Tibial nerve (tissue), 4 donors: ENCODE results near the gene RPL18. TPM values are rescaled to one million over a fixed set of nuclear protein-coding genes. Genes with fewer than 3 reads are reported as not detected.

Source experiments
- DNase-seq, 2 donors: peaks; one replicate each; pipeline ENCODE4 v3.0.0-alpha.2; 2019; ENCODE audit warnings: low spot score in 2 of 2
- H3K27ac ChIP-seq, 4 donors: fragments of 200-600 bp; sonication (generic) in 3 of 4; one replicate each; pipeline ENCODE4 v1.5.1; 2017 to 2019; ENCODE audit warnings: mild to moderate bottlenecking in 1 of 4
- H3K27me3 ChIP-seq, 2 donors: fragments of 200-600 bp; sonication (generic) in 1 of 2; one replicate each; pipeline versions ENCODE4 v1.5.1 to v1.6.0; 2017 to 2019
- H3K36me3 ChIP-seq, 3 donors: fragments of 200-600 bp; sonication (generic); one replicate each; pipeline ENCODE4 v1.5.1; 2018 to 2019
- H3K4me1 ChIP-seq, 4 donors: fragments of 200-600 bp; sonication (generic) in 3 of 4; one replicate each; pipeline ENCODE4 v1.5.1; 2017 to 2019
- H3K4me3 ChIP-seq, 4 donors: fragments of 200-600 bp; sonication (generic) in 3 of 4; one replicate each; pipeline ENCODE4 v1.5.1; 2017 to 2019; ENCODE audit warnings: mild to moderate bottlenecking in 1 of 4, moderate library complexity in 1 of 4
- H3K9me3 ChIP-seq, 4 donors: fragments of 200-600 bp; sonication (generic) in 3 of 4; one replicate each; pipeline ENCODE4 v1.5.1; 2017 to 2019
- CTCF ChIP-seq, 5 experiments: fragments of 200-600 bp in 3 of 5; fragments of 450-650 bp in 2 of 5; sonication (generic) in 3 of 5; IDR thresholded peaks; one replicate each; pipeline ENCODE4 v1.5.1; 2016 to 2019; ENCODE audit warnings: antibody characterized with exemption in 5 of 5, mild to moderate bottlenecking in 3 of 5, moderate library complexity in 2 of 5
- EP300 ChIP-seq, 2 donors: sonication (generic); formaldehyde crosslinking; IDR thresholded peaks; one replicate each; pipeline ENCODE4 v1.6.1; 2017; ENCODE audit warnings: antibody characterized with exemption in 2 of 2, mild to moderate bottlenecking in 1 of 2
- POLR2A ChIP-seq, 2 donors: fragments of 450-650 bp; IDR thresholded peaks; one replicate each; pipeline ENCODE4 v1.6.1; 2017; ENCODE audit warnings: antibody characterized with exemption in 2 of 2, mild to moderate bottlenecking in 2 of 2, moderate library complexity in 2 of 2
- WGBS, 2 donors: methylation state at CpG; one replicate each; pipeline ENCODE4 v1.1.5; 2018; 5-methylcytosine and 5-hydroxymethylcytosine counted together
- total RNA-seq, 4 donors: library from RNA; depleted of rRNA; stranded (reverse); fragments of >200 nt; gene quantifications; one replicate each; pipeline ENCODE4 v1.1.0, GENCODE V29; 2016

Gene RPL18
- total RNA-seq, 4 donors from 2014 or later = 2,253 to 3,141 (median 2,490) TPM

DNA sequence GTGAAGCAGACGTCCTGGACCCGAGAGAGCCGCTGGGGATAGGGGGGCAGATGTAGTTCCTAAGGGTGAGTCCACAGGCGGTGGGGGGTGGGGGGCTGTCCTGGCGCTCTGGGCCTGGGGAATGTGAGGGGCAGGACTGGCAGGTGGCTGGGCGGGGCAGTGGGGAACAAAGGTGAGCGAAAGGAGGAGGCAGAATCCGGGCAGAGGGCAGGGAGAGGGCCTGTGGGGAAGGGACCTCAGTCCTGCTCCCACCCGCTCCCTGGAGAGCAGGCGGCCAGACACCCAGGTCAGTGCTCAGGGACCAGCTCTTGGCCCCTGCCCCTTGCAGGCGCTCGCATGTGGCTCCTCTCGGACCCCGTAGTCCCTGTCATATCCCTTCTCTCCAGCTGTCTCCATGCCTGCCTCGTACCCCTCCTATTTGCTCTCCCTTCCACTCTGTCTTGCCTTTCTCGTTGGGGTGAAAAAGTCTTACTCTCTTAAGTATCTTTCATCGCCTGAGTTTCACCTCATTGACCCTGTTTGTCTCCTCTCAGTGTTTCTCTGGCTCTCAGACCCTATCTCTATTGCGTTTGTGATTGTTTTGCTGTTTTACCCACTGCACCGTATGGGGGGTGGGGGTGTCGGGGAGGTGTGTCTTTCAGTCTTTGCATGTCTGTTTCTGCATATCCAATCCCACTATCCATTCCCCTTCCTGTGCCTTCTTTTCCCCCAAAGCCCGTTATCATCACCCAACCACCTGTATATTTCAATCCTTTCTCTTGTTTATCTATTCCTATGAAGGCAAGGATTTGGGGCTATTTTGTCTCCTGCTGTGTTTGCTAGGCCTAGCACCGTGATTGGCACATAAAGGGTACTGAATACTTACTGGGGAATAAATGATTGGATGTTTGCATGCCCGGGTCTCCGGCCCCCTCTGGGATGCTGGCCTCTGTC lies 6.1 kb upstream of the RPL18 start:
- TF ChIP-seq CTCF (IDR thresholded peaks at IDR 0.05) (no peak), POLR2A (IDR thresholded peaks at IDR 0.05) (no peak), EP300 (IDR thresholded peaks at IDR 0.05) (no peak)
- H3K9me3 ChIP-seq = no peaks in the 10 kb centered on the region
- peak overlapping the region; percentile 68 to 94 (median 90) for H3K27ac ChIP-seq
- H3K27me3 ChIP-seq = no peaks in the 10 kb centered on the region
- peaks cover 0 to 67% (median 21%) of the 10 kb centered on the region in 4 donors for H3K4me1 ChIP-seq
- peak overlapping the region; percentile 40 to 58 (median 48) for H3K4me3 ChIP-seq
- 56 to 58% methylated on average over 24 of the region's 24 CpGs for WGBS, 2 donors
- H3K36me3 ChIP-seq = peaks cover 0 to 54% (median 0%) of the 10 kb centered on the region in 3 donors
- no peak for DNase-seq

DNA sequence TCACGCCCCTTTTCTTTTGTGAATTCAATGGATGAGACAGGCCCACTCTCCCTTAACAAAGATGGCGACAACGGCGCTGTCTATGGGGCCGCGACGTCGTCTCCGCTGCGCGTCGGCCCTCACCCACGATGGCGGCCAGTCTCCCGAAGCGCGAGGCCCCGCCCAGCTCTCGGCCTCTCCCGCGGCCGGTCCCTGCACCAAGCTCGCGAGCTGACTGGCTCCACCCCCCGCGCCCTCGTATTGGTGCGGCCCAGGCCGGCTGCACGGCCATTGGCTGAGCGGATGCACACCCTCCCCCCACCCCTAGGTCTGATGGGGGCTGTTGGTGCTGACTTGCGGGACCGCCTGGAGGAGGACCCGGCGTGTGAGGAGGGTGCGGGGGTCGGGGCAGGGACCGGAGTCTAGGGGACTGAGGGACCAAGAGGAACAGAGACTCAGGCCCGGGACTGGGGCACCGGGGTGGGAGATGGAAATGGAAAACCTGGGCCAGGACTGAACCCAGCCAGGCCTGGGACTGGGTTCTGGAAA lies 5.2 kb upstream of the RPL18 start:
- 1 to 2% methylated on average over 39 to 40 of the region's 40 CpGs for WGBS, 2 donors
- TF ChIP-seq CTCF (IDR thresholded peaks at IDR 0.05) = peak in 1 of 5 experiments; percentile 28
- peak in 1 of 2 donors; percentile 43 for TF ChIP-seq POLR2A (IDR thresholded peaks at IDR 0.05)
- peak; percentile 67 to 68 for TF ChIP-seq EP300 (IDR thresholded peaks at IDR 0.05)
- no peaks in the 10 kb centered on the region for H3K9me3 ChIP-seq
- DNase-seq = peak; percentile 92 to 97
- peak overlapping the region; percentile 68 to 94 (median 90) for H3K27ac ChIP-seq
- H3K4me1 ChIP-seq = peaks cover 0 to 65% (median 24%) of the 10 kb centered on the region in 4 donors
- H3K4me3 ChIP-seq = peak overlapping the region; percentile 40 to 58 (median 48)
- no peaks in the 10 kb centered on the region for H3K27me3 ChIP-seq
- H3K36me3 ChIP-seq = peaks cover 0 to 44% (median 0%) of the 10 kb centered on the region in 3 donors

- peak overlapping the region; percentile 68 to 94 (median 90) for H3K27ac ChIP-seq
- peaks cover 0 to 59% (median 24%) of the 10 kb centered on the region in 4 donors for H3K4me1 ChIP-seq
- 14 to 18% methylated on average over 8 of the region's 8 CpGs for WGBS, 2 donors
- H3K27me3 ChIP-seq = no peaks in the 10 kb centered on the region
- peaks cover 0 to 39% (median 0%) of the 10 kb centered on the region in 3 donors for H3K36me3 ChIP-seq
- H3K4me3 ChIP-seq = peak overlapping the region; percentile 40 to 58 (median 48)
- H3K9me3 ChIP-seq = no peaks in the 10 kb centered on the region
- no peak for DNase-seq
- no peak for TF ChIP-seq POLR2A (IDR thresholded peaks at IDR 0.05)
Measured at GRCh38 chr19:48623556-48624066, 4.6 kb upstream of the RPL18 start.

- DNase-seq = no peak
- H3K27ac ChIP-seq = peak overlapping the region; percentile 80 to 96 (median 92)
- peaks cover 0 to 79% (median 38%) of the 10 kb centered on the region in 4 donors for H3K4me1 ChIP-seq
- H3K36me3 ChIP-seq = peaks cover 0 to 35% (median 13%) of the 10 kb centered on the region in 3 donors
- peak overlapping the region; percentile 56 to 95 (median 89) for H3K4me3 ChIP-seq
- TF ChIP-seq EP300 (IDR thresholded peaks at IDR 0.05) (no peak), POLR2A (IDR thresholded peaks at IDR 0.05) (no peak), CTCF (IDR thresholded peaks at IDR 0.05) (no peak)
- no peaks in the 10 kb centered on the region for H3K9me3 ChIP-seq
- WGBS, 2 donors = 20 to 29% methylated on average over 5 to 6 of the region's 6 CpGs
- no peaks in the 10 kb centered on the region for H3K27me3 ChIP-seq
Measured at GRCh38 chr19:48619692-48620585, 961 bp upstream of the RPL18 start.
